Uterus (tissue), 4 donors: ENCODE data around the gene ACSM6. TPM values are rescaled to one million over a fixed set of nuclear protein-coding genes. Genes with fewer than 3 reads are reported as not detected.

Experiments
- DNase-seq, 2 donors: peaks; one replicate each; pipeline ENCODE4 v3.0.0-alpha.2; 2019 to 2020
- H3K27ac ChIP-seq, 2 donors: fragments of 200-600 bp; sonication (generic); 1 replicate in 1 of 2; 2 replicates in 1 of 2; pipeline ENCODE4 v1.5.1; 2016 to 2018
- H3K27me3 ChIP-seq, 2 donors: fragments of 200-600 bp; sonication (generic); one replicate each; pipeline ENCODE4 v1.5.1; 2018 to 2019; ENCODE audit warnings: control low read depth in 1 of 2
- H3K36me3 ChIP-seq, 2 donors: fragments of 200-600 bp; sonication (generic); one replicate each; pipeline ENCODE4 v1.5.1; 2019; ENCODE audit warnings: control low read depth in 1 of 2
- H3K4me1 ChIP-seq, 2 donors: fragments of 200-600 bp; sonication (generic); one replicate each; pipeline ENCODE4 v1.5.1; 2018 to 2019; ENCODE audit warnings: control low read depth in 1 of 2
- H3K4me3 ChIP-seq, 2 donors: fragments of 200-600 bp; sonication (generic); 1 replicate in 1 of 2; 2 replicates in 1 of 2; pipeline ENCODE4 v1.5.1; 2018 to 2019; ENCODE audit warnings: mild to moderate bottlenecking in 1 of 2
- H3K9me3 ChIP-seq, 2 donors: fragments of 200-600 bp; sonication (generic); one replicate each; pipeline ENCODE4 v1.5.1; 2019; ENCODE audit warnings: control low read depth in 1 of 2
- POLR2A ChIP-seq, 2 donors: fragments of 450-650 bp; IDR thresholded peaks; one replicate each; pipeline ENCODE4 v1.6.1; 2016; ENCODE audit warnings: antibody characterized with exemption in 2 of 2, mild to moderate bottlenecking in 1 of 2, moderate library complexity in 1 of 2
- intact Hi-C: fragments of 100-400 bp; cut with DNase I; formaldehyde crosslinking; loops from one replicate; pipeline ENCODE4 v1.15.1; 2023; ENCODE audit warnings: low total_unique reads
- total RNA-seq, 4 donors: library from RNA; depleted of rRNA in 3 of 4; stranded (reverse); fragments of >200 nt in 3 of 4; gene quantifications; one replicate each; pipeline versions ENCODE4 v1.1.0 to v1.2.4, GENCODE V29; 2014 to 2023
- TF ChIP-seq, protein P1 (sequence below), 4 experiments: fragments of 200-600 bp in 2 of 4; fragments of 450-650 bp in 2 of 4; sonication (generic) in 2 of 4; IDR thresholded peaks; one replicate each; pipeline ENCODE4 v1.5.1; 2016 to 2019; ENCODE audit warnings: antibody characterized with exemption in 4 of 4, mild to moderate bottlenecking in 2 of 4, moderate library complexity in 1 of 4
- donor health status: DM: yes; HTN: yes; CAD: no.

Gene ACSM6, protein sequence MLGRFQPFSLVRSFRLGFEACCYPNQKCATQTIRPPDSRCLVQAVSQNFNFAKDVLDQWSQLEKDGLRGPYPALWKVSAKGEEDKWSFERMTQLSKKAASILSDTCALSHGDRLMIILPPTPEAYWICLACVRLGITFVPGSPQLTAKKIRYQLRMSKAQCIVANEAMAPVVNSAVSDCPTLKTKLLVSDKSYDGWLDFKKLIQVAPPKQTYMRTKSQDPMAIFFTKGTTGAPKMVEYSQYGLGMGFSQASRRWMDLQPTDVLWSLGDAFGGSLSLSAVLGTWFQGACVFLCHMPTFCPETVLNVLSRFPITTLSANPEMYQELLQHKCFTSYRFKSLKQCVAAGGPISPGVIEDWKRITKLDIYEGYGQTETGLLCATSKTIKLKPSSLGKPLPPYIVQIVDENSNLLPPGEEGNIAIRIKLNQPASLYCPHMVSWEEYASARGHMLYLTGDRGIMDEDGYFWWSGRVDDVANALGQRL
- total RNA-seq: not detected

- no peaks in the 10 kb centered on the region for H3K27me3 ChIP-seq
- no peaks in the 10 kb centered on the region for H3K4me1 ChIP-seq
- no peaks in the 10 kb centered on the region for H3K9me3 ChIP-seq
- intact Hi-C loops: no loop called here
- H3K4me3 ChIP-seq: no peak within 1 kb of the TSS
- DNase-seq: no peak
- H3K27ac ChIP-seq: no peak within 1 kb of the TSS
- no peaks in the 10 kb centered on the region for H3K36me3 ChIP-seq
- TF ChIP-seq POLR2A (IDR thresholded peaks at IDR 0.05): no peak
- TF ChIP-seq, protein P1, sequence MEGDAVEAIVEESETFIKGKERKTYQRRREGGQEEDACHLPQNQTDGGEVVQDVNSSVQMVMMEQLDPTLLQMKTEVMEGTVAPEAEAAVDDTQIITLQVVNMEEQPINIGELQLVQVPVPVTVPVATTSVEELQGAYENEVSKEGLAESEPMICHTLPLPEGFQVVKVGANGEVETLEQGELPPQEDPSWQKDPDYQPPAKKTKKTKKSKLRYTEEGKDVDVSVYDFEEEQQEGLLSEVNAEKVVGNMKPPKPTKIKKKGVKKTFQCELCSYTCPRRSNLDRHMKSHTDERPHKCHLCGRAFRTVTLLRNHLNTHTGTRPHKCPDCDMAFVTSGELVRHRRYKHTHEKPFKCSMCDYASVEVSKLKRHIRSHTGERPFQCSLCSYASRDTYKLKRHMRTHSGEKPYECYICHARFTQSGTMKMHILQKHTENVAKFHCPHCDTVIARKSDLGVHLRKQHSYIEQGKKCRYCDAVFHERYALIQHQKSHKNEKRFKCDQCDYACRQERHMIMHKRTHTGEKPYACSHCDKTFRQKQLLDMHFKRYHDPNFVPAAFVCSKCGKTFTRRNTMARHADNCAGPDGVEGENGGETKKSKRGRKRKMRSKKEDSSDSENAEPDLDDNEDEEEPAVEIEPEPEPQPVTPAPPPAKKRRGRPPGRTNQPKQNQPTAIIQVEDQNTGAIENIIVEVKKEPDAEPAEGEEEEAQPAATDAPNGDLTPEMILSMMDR (IDR thresholded peaks at IDR 0.05): no peak
Measured at GRCh38 chr10:95193944-95194343, at the start of gene ACSM6. TSS of gene ACSM6 (plus strand) at chr10:95194238. CDS start at chr10:95194486, 248 bp downstream.

DNA sequence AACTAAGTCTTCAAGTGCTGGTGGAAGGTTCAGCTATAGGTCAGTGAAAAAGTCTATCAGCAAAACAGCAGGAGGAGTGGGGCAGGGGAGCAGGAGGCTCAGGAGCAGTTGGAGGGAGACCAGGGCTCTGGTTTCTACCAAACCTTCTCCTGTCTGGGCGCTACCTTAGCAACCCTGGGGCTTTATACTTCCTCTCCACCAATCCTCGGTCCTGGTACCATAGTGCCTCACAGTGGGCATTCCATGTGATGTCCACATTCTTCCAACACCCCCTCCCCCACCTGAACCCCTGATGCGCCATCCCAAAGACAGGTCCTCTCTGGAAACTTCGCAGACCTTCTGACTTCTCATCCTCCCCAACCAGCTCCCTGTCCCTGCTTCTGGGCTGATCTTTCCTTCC is 25.3 kb upstream of the ACSM6 start:
- Histone ChIP-seq H3K4me3 (no peak overlapping the region), H3K27me3 (no peaks in the 10 kb centered on the region), H3K9me3 (no peaks in the 10 kb centered on the region), H3K27ac (no peak overlapping the region), H3K36me3 (no peaks in the 10 kb centered on the region), H3K4me1 (no peaks in the 10 kb centered on the region)
- TF ChIP-seq, protein P1 (IDR thresholded peaks at IDR 0.05): no peak
- no peak for TF ChIP-seq POLR2A (IDR thresholded peaks at IDR 0.05)
- DNase-seq: no peak
- intact Hi-C loops: no loop called here

DNA sequence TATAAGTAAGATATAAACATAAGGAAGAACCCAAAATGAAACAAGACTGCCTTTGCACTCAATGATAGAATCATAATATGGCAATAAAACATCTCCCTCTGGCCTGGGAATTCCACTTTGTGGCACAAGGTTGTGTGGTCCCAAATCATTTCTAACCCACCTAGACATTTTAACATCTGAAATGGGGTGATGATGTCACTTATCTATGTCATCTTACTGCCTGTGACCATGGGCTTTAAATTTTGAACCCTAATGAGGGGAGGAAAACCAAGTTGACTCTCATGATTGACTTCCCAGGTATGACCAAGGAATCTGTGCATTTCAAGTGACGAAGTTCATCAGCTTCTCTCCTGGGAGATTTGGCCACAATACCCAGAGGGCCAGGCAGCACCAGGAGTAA is 24.5 kb upstream of the ACSM6 start:
- H3K4me3 ChIP-seq: no peak overlapping the region
- H3K27ac ChIP-seq: no peak overlapping the region
- TF ChIP-seq POLR2A (IDR thresholded peaks at IDR 0.05): no peak
- TF ChIP-seq, protein P1 (IDR thresholded peaks at IDR 0.05): no peak
- no peaks in the 10 kb centered on the region for H3K4me1 ChIP-seq
- intact Hi-C loops: no loop called here
- H3K9me3 ChIP-seq: no peaks in the 10 kb centered on the region
- no peaks in the 10 kb centered on the region for H3K36me3 ChIP-seq
- no peak for DNase-seq
- no peaks in the 10 kb centered on the region for H3K27me3 ChIP-seq

DNA sequence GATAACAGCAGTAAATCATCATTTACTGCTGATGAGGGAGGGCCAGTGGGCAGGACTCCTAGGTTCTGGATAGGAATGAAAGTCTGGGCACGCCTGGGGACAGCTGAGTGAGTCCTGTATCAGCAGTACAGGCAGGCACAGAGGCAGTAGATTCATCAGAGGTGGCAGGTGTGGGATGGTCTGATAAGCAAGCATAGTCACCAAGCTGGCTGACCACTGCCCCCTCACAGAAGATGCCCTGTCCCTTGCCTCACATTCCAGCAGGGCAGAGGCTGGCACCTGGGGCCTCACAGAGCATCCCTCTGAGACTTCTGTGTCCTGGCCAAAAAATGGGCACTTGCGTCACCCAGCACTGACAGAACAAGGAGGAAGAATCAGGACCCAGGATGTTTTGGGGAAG is 23.2 kb upstream of the ACSM6 start:
- Histone ChIP-seq H3K4me1 (no peaks in the 10 kb centered on the region), H3K27ac (no peak overlapping the region), H3K4me3 (no peak overlapping the region), H3K36me3 (no peaks in the 10 kb centered on the region), H3K9me3 (no peaks in the 10 kb centered on the region), H3K27me3 (no peaks in the 10 kb centered on the region)
- no peak for DNase-seq
- intact Hi-C loops: no loop called here
- TF ChIP-seq, protein P1 (IDR thresholded peaks at IDR 0.05): no peak
- TF ChIP-seq POLR2A (IDR thresholded peaks at IDR 0.05): no peak

- Histone ChIP-seq H3K27ac (no peak overlapping the region), H3K4me3 (no peak overlapping the region), H3K36me3 (no peaks in the 10 kb centered on the region), H3K4me1 (no peaks in the 10 kb centered on the region), H3K27me3 (no peaks in the 10 kb centered on the region), H3K9me3 (no peaks in the 10 kb centered on the region)
- DNase-seq: no peak
- intact Hi-C loops: no loop called here
- no peak for TF ChIP-seq POLR2A (IDR thresholded peaks at IDR 0.05)
- TF ChIP-seq, protein P1 (IDR thresholded peaks at IDR 0.05): no peak
Measured at GRCh38 chr10:95171336-95171735, 22.7 kb upstream of the ACSM6 start.
